ENCODE data around the gene CDYL. TPM values are rescaled to one million over a fixed set of nuclear protein-coding genes. Genes with fewer than 3 reads are reported as not detected.

The CDYL gene
- total RNA-seq, 5 donors from 2014 or later (not counting 1 experiment from before 2014, with no cell fraction given): 24.7 to 36.8 (median 30.2) TPM

DNA sequence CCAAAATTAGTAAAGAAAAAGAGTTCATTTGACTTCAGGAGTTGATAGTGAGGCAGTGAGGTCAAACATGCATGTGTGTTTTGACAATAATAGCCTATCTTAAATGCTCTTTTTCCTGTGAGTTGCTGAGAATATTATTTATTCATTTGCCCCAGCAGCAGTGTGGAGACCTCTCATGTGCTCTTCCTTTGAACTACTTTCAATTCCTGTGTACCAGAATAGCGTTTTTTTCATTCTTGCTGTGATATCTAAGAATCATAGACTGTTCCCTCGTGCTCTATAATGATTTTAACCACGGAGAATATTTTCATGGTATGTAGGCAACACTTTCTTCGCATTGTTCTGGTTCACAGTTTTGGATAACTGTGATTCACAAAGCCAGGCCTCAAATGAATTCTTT, 5.2 kb downstream of the CDYL start:
- ChIA-PET CTCF (no interaction called here), POLR2A (no interaction called here)
- Histone ChIP-seq H3K9me3 (peaks cover 2% of the 10 kb centered on the region), H3K27me3 (replicated peaks in 1 of 2; ENCODE audit: control insufficient read depth in 2 of 2, extremely low read depth in 1 of 2, insufficient read depth in 2 of 2, low read length in 1 of 2) (no peaks in the 10 kb centered on the region), H3K4me3 (ENCODE audit: control insufficient read depth in 1 of 2, extremely low read depth in 1 of 2, low read length in 1 of 2) (no peak overlapping the region), H3K27ac (ENCODE audit: low read length) (no peak overlapping the region), H3K36me3 (ENCODE audit: control insufficient read depth in 2 of 2, extremely low read depth in 1 of 2, insufficient read depth in 1 of 2, low read length in 1 of 2) (no peaks in the 10 kb centered on the region), H3K4me1 (ENCODE audit: control insufficient read depth in 1 of 2, extremely low read depth in 1 of 2, insufficient read depth in 2 of 2, low read length in 2 of 2) (peaks cover 7 to 13% of the 10 kb centered on the region in 2 experiments)
- Mint-ChIP-seq H3K4me3 (peak overlapping the region in 1 of 3 donors; percentile 33), H3K36me3 (peaks cover 2% of the 10 kb centered on the region), H3K9me3 (peaks cover 3 to 9% (median 7%) of the 10 kb centered on the region in 3 donors), H3K4me1 (peaks cover 77 to 87% (median 78%) of the 10 kb centered on the region in 3 donors), H3K27ac (no peak overlapping the region), H3K27me3 (no peaks in the 10 kb centered on the region)
- WGBS (ENCODE audit: insufficient coverage): 0% methylated on average over 2 of the region's 4 CpGs
- ATAC-seq (replicated peaks in 1 of 4): peak in 2 of 4 experiments; percentile 27 to 39
- DNase-seq: no peak

DNA sequence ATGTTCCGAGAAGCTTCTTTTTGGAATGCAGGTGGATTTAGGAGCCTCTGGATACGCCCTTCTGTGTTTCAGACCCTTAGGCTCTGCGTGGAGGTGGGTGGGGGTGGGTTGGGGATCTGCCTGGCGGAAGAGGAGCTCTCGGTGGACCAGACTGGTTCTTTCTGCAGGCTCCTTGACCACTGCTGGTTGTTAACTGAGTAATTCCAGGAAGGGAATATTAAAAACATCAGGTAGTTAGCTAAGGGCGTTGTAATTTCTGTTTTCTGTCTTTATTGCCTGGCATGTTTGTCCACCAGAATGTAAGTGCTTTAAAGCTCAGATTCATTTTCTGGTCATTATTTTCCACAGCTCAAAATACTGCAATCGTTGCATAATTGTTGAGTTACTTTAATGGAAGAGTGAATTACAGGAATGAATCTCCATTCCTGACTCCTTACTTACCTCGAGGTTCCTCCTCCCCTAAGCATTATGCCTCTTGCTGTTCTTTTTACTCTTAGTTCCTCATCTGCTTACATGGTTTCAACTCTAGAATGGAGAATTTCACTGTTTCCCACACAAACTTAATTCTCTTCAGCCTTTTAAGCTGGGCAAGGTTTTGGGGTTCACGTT, 5.9 kb downstream of the CDYL start:
- H3K4me3 ChIP-seq (ENCODE audit: control insufficient read depth in 1 of 2, extremely low read depth in 1 of 2, low read length in 1 of 2): no peak overlapping the region
- Mint-ChIP-seq H3K36me3 (peaks cover 2% of the 10 kb centered on the region), H3K27me3 (no peaks in the 10 kb centered on the region), H3K4me3 (peak overlapping the region in 1 of 3 donors; percentile 33), H3K27ac (no peak overlapping the region), H3K4me1 (peaks cover 83 to 92% (median 85%) of the 10 kb centered on the region in 3 donors), H3K9me3 (peaks cover 3 to 9% (median 7%) of the 10 kb centered on the region in 3 donors)
- no peak for ATAC-seq (replicated peaks in 1 of 4)
- WGBS (ENCODE audit: insufficient coverage): 97% methylated on average over 4 of the region's 9 CpGs
- no peak overlapping the region for H3K27ac ChIP-seq (ENCODE audit: low read length)
- no peak for DNase-seq
- H3K9me3 ChIP-seq: peaks cover 2% of the 10 kb centered on the region
- H3K4me1 ChIP-seq (ENCODE audit: control insufficient read depth in 1 of 2, extremely low read depth in 1 of 2, insufficient read depth in 2 of 2, low read length in 2 of 2): peaks cover 10 to 13% of the 10 kb centered on the region in 2 experiments
- POLR2A ChIA-PET: no interaction called here
- CTCF ChIA-PET: no interaction called here
- H3K27me3 ChIP-seq (replicated peaks in 1 of 2; ENCODE audit: control insufficient read depth in 2 of 2, extremely low read depth in 1 of 2, insufficient read depth in 2 of 2, low read length in 1 of 2): no peaks in the 10 kb centered on the region
- H3K36me3 ChIP-seq (ENCODE audit: control insufficient read depth in 2 of 2, extremely low read depth in 1 of 2, insufficient read depth in 1 of 2, low read length in 1 of 2): no peaks in the 10 kb centered on the region

DNA sequence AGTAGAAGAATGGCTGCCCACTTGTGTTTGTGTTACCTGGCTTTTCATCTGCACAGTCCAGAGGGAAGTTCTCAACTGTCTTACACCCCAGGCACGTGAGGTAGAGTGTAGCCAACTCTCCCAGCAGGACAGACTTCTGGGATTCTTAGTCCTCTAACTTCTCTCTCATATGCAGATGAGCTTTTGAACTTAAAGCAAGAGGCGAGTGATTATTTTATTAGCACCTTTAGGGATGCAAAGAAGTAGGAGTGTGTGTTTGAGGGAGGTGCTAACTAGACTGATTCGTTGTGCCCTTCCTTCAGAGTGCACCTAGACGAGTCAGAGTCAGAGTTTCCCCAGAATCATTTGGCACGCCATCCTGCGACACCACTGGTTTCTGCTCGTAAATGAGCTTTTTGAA, 10.8 kb downstream of the CDYL start:
- Mint-ChIP-seq H3K9me3 (no peaks in the 10 kb centered on the region), H3K36me3 (peaks cover 10% of the 10 kb centered on the region), H3K4me3 (no peak overlapping the region), H3K27ac (no peak overlapping the region), H3K27me3 (no peaks in the 10 kb centered on the region), H3K4me1 (peaks cover 74 to 79% (median 75%) of the 10 kb centered on the region in 3 donors)
- Histone ChIP-seq H3K36me3 (ENCODE audit: control insufficient read depth in 2 of 2, extremely low read depth in 1 of 2, insufficient read depth in 1 of 2, low read length in 1 of 2) (no peaks in the 10 kb centered on the region), H3K27me3 (replicated peaks in 1 of 2; ENCODE audit: control insufficient read depth in 2 of 2, extremely low read depth in 1 of 2, insufficient read depth in 2 of 2, low read length in 1 of 2) (no peaks in the 10 kb centered on the region), H3K4me1 (ENCODE audit: control insufficient read depth in 1 of 2, extremely low read depth in 1 of 2, insufficient read depth in 2 of 2, low read length in 2 of 2) (peaks cover 0 to 22% of the 10 kb centered on the region in 2 experiments), H3K9me3 (no peaks in the 10 kb centered on the region), H3K27ac (ENCODE audit: low read length) (no peak overlapping the region), H3K4me3 (ENCODE audit: control insufficient read depth in 1 of 2, extremely low read depth in 1 of 2, low read length in 1 of 2) (no peak overlapping the region)
- ATAC-seq (replicated peaks in 1 of 4) (no peak), DNase-seq (no peak)
- POLR2A ChIA-PET: interaction anchor here in 1 of 2 donors (0.6 kb wide), 1 partner anchor 20 kb away, joined by 5 read pairs; no protein-coding TSS in a partner anchor
- CTCF ChIA-PET: no interaction called here
- 73% methylated on average over 3 of the region's 7 CpGs for WGBS (ENCODE audit: insufficient coverage)

DNA sequence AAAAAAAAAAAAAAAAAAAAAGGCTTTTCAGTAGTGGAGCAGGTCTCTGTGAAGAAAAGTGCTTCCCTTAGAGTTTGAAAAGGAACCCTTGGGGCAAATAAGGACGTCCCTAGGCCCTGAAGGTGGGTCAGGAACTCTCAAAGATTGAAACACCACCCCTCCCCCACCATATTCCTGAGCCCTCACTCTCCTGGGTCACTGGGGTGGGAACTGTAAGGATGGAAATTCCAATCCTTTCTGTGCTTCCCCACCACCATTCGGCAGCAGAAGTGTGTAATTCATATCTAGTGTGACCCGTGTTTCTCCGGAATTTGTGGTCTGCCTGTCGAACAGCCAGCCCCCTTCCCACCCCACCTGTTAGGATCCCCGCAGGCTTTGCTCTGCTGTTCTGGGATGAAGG, 12.3 kb downstream of the CDYL start:
- ChIA-PET POLR2A (no interaction called here), CTCF (no interaction called here)
- no peaks in the 10 kb centered on the region for H3K9me3 ChIP-seq
- Mint-ChIP-seq H3K36me3 (peaks cover 10% of the 10 kb centered on the region), H3K4me1 (peaks cover 59 to 69% (median 63%) of the 10 kb centered on the region in 3 donors), H3K9me3 (no peaks in the 10 kb centered on the region), H3K4me3 (no peak overlapping the region), H3K27ac (no peak overlapping the region), H3K27me3 (no peaks in the 10 kb centered on the region)
- no peak overlapping the region for H3K4me3 ChIP-seq (ENCODE audit: control insufficient read depth in 1 of 2, extremely low read depth in 1 of 2, low read length in 1 of 2)
- peaks cover 0 to 25% of the 10 kb centered on the region in 2 experiments for H3K4me1 ChIP-seq (ENCODE audit: control insufficient read depth in 1 of 2, extremely low read depth in 1 of 2, insufficient read depth in 2 of 2, low read length in 2 of 2)
- no peak for DNase-seq
- WGBS (ENCODE audit: insufficient coverage): no CpG with 5 or more reads among the region's 6 CpGs
- H3K36me3 ChIP-seq (ENCODE audit: control insufficient read depth in 2 of 2, extremely low read depth in 1 of 2, insufficient read depth in 1 of 2, low read length in 1 of 2): no peaks in the 10 kb centered on the region
- H3K27ac ChIP-seq (ENCODE audit: low read length): no peak overlapping the region
- no peaks in the 10 kb centered on the region for H3K27me3 ChIP-seq (replicated peaks in 1 of 2; ENCODE audit: control insufficient read depth in 2 of 2, extremely low read depth in 1 of 2, insufficient read depth in 2 of 2, low read length in 1 of 2)
- ATAC-seq (replicated peaks in 1 of 4): no peak

DNA sequence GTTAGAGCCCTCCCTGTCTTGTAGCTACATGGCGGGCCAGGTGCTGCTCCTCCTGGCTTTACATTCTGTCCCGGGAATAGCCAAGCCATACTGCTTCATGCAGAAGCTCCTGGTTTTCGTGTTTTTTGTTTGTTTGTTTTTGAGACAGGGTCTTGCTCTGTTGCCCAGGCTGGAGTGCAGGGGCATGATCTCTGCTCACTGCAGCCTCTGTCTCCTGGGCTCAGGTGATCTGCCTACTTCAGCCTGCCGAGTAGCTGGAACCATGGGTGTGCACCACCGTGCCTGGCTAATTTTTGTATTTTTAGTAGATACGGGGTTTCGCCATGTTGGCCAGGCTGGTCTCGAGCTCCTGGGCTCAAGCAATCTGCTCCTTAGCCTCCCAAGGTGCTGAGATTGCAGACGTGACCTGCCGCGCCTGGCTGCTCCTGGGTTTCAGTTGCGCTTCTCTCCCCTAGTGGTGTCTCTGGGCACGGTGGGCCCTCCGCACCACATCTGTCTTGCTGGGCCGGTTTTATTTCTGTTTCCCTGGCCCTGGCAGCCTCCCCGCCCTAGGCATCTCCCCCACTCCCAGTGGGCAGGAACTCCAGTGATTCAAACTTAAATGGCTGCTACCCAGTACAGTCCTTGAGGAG, 12.9 kb downstream of the CDYL start:
- ATAC-seq (replicated peaks in 1 of 4): no peak
- H3K4me1 Mint-ChIP-seq: peaks cover 53 to 63% (median 57%) of the 10 kb centered on the region in 3 donors
- H3K4me3 ChIP-seq (ENCODE audit: control insufficient read depth in 1 of 2, extremely low read depth in 1 of 2, low read length in 1 of 2): no peak overlapping the region
- ChIA-PET POLR2A (no interaction called here), CTCF (interaction anchor here in 1 of 2 donors (0.5 kb wide), 1 partner anchor 56 kb away, joined by 4 read pairs; no protein-coding TSS in a partner anchor)
- peak overlapping the region in 1 of 3 donors; percentile 43 for H3K4me3 Mint-ChIP-seq
- no peaks in the 10 kb centered on the region for H3K27me3 ChIP-seq (replicated peaks in 1 of 2; ENCODE audit: control insufficient read depth in 2 of 2, extremely low read depth in 1 of 2, insufficient read depth in 2 of 2, low read length in 1 of 2)
- H3K27ac Mint-ChIP-seq: no peak overlapping the region
- 94% methylated on average over 12 of the region's 16 CpGs for WGBS (ENCODE audit: insufficient coverage)
- peaks cover 8% of the 10 kb centered on the region for H3K36me3 Mint-ChIP-seq
- H3K9me3 Mint-ChIP-seq: no peaks in the 10 kb centered on the region
- no peak for DNase-seq
- H3K4me1 ChIP-seq (ENCODE audit: control insufficient read depth in 1 of 2, extremely low read depth in 1 of 2, insufficient read depth in 2 of 2, low read length in 2 of 2): peaks cover 0 to 25% of the 10 kb centered on the region in 2 experiments
- H3K36me3 ChIP-seq (ENCODE audit: control insufficient read depth in 2 of 2, extremely low read depth in 1 of 2, insufficient read depth in 1 of 2, low read length in 1 of 2): no peaks in the 10 kb centered on the region
- no peaks in the 10 kb centered on the region for H3K27me3 Mint-ChIP-seq
- no peak overlapping the region for H3K27ac ChIP-seq (ENCODE audit: low read length)
- H3K9me3 ChIP-seq: no peaks in the 10 kb centered on the region

DNA sequence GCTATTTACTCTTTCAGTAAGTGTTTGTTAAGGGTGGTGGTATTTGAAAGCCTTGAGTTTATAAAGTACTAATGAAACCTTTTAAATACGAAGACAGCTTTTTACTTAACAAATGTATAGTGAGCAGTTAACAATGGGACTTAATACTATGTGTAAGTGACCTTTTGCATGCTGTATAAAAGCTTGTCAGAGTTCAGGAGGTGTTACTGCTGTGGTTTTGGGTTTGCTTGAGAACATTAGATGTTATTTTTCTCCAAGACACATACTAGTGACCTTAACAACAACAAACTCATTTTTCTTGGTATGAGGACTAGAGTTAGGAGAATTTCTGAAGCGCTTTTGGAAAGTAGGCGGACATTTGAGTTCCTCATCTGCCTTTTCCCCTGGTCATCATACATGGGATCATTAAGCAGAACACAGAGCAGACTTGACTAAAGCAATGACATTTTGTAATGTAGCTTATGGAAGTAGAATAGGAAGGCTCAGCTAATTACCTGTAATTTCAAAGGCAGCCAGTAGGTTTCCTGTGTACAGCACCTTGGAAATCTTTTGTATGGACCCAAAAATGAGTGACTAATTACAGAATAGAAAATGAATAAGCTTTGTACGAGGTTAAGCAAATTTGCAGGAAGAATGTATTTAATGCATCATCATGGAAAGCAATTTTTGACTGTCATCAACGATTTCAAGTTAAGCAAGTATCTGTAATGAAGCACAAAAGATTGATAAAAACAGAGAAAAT, 14.1 kb downstream of the CDYL start:
- 100% methylated on average over 1 of the region's 5 CpGs for WGBS (ENCODE audit: insufficient coverage)
- Mint-ChIP-seq H3K4me3 (no peak overlapping the region), H3K27ac (no peak overlapping the region), H3K36me3 (peaks cover 8% of the 10 kb centered on the region), H3K27me3 (no peaks in the 10 kb centered on the region), H3K9me3 (no peaks in the 10 kb centered on the region), H3K4me1 (peaks cover 44 to 55% (median 53%) of the 10 kb centered on the region in 3 donors)
- no peak overlapping the region for H3K27ac ChIP-seq (ENCODE audit: low read length)
- no peaks in the 10 kb centered on the region for H3K9me3 ChIP-seq
- H3K4me1 ChIP-seq (ENCODE audit: control insufficient read depth in 1 of 2, extremely low read depth in 1 of 2, insufficient read depth in 2 of 2, low read length in 2 of 2): peaks cover 0 to 25% of the 10 kb centered on the region in 2 experiments
- no peaks in the 10 kb centered on the region for H3K27me3 ChIP-seq (replicated peaks in 1 of 2; ENCODE audit: control insufficient read depth in 2 of 2, extremely low read depth in 1 of 2, insufficient read depth in 2 of 2, low read length in 1 of 2)
- no peak for DNase-seq
- no peak overlapping the region for H3K4me3 ChIP-seq (ENCODE audit: control insufficient read depth in 1 of 2, extremely low read depth in 1 of 2, low read length in 1 of 2)
- ATAC-seq (replicated peaks in 1 of 4): no peak
- POLR2A ChIA-PET: interaction anchor here in 1 of 2 donors (0.6 kb wide), 1 partner anchor 41 kb away, joined by 6 read pairs; no protein-coding TSS in a partner anchor
- CTCF ChIA-PET: interaction anchor here in 1 of 2 donors (0.5 to 1.5 kb wide), 3 partner anchors 13 to 217 kb away, joined by 3 read pairs; no protein-coding TSS in a partner anchor
- no peaks in the 10 kb centered on the region for H3K36me3 ChIP-seq (ENCODE audit: control insufficient read depth in 2 of 2, extremely low read depth in 1 of 2, insufficient read depth in 1 of 2, low read length in 1 of 2)
